Measurements from ENCODE around the gene ZNF48.

The ZNF48 gene

GRCh38 chr16:30444231-30445148, 49.3 kb downstream of the ZNF48 start:
- no peak for DNase-seq

DNA sequence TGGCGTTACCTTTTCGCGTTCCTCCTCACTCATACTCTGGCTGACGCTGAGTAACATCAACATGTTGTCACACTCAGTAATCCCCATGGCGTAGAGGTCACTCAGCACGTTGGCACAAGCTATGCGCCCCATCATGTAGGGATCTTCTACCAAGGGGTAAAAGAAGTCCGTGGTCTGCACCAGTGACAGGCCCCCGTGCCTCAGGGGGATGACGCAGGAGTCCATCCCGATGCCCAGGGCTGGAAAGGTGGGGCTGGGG, 49.9 kb downstream of the ZNF48 start:
- DNase-seq = no peak

DNA sequence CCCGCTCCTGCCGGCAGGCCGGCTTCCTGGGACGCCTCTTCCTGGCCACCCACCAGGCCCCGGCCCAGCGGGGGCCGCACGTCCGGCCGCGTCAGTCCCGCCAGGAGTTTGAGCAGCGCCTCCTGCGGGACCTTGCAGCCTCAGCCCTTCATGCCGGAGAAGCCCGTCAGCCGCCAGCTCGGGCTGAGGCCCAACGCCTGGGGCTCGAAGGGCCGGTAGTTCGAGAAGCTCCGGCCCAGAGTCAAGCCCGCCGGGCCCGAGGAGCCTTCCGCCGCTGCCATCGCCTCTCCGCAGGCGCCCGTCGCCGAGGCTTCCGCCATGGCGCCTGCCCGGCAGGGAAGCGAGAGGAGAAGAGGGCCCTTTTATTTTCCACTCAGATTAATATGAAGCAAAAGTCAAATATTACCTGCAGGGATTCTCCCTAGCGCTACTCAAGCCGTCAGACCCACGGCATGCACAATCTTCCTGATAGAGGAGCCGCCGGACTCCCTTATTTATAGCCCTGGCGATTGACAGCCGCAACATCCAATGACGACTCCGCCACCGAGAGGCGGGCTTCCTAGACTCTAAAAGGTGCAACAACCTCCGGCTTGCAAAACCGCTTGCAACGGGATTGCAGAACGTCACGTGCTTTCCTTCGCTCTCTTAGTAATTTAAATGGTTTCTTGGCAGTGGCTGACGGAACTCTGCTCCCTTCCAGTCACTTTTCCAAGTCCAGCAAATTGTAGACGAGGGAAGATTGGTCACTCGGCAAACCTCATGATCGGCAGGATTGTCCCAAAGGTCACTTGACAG, 50.4 kb downstream of the ZNF48 start, which contains the start of gene SEPHS2:
TSS of gene SEPHS2 (minus strand) at position 467 of the 795 bp plus-strand sequence. CDS start at position 320, 147 bp downstream.
- DNase-seq = peak; percentile 98

DNA sequence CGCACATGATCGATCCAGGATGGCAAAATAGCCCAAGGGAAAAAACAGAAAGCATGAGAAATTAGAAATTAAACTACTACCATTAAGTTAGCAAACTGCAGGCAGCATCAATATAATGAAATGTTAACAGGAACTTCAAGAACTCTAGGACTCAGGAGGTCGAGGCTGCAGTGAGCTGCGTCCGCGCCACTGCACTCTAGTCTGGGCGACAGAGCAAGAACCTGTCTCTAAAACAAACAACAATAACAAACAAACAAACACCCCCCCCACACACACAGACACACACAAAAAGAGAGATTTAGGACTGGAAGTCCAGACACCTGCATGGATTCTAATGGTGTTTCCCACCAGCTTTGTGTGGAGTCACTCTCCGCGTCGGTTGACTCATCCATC, 51.0 kb downstream of the ZNF48 start:
- no peak for DNase-seq

DNA sequence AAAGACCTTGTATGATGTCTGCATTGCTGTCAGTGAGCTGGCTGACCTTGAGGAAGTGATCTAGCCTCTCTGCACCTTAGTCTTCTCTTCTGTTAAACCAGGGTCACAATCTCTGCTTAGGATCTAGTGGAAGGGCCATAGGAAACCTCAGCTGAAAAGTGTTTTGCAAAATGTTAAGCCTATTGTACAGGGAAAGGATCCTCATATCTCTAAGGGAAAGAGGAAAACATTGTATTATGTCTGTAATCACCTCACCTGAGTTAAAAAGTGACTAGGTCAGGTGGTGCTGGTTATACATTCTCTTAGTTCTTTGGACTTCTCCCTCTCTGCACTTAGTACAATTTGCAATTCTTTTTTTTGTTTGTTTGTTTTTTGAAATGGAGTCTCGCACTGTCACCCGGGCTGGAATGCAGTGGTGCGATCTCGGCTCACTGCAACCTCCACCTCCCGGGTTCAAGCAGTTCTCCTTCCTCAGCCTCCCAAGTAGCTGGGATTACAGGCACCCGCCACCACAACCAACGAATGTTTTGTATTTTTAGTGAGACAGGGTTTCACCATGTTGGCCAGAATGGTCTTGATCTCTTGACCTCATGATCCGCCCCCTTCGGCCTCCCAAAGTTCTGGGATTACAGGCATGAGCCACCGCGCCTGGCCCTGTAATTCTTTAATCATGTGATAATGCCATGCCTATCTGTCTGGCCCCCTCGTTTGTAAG, 52.4 kb downstream of the ZNF48 start:
- DNase-seq = no peak

- DNase-seq = no peak
These were observed 53.9 kb downstream of the ZNF48 start for GRCh38 chr16:30449116-30449435.

Measured in NCI-H226 (cell line).